Tibial nerve (tissue), 4 donors: Measurements from ENCODE around the gene FGF1.

ENCODE experiments used
- CTCF ChIP-seq, 5 experiments: fragments of 200-600 bp in 3 of 5; fragments of 450-650 bp in 2 of 5; sonication (generic) in 3 of 5; IDR thresholded peaks; one replicate each; pipeline ENCODE4 v1.5.1; 2016 to 2019; ENCODE audit warnings: antibody characterized with exemption in 5 of 5, mild to moderate bottlenecking in 3 of 5, moderate library complexity in 2 of 5
- EP300 ChIP-seq, 2 donors: sonication (generic); formaldehyde crosslinking; IDR thresholded peaks; one replicate each; pipeline ENCODE4 v1.6.1; 2017; ENCODE audit warnings: antibody characterized with exemption in 2 of 2, mild to moderate bottlenecking in 1 of 2
- POLR2A ChIP-seq, 2 donors: fragments of 450-650 bp; IDR thresholded peaks; one replicate each; pipeline ENCODE4 v1.6.1; 2017; ENCODE audit warnings: antibody characterized with exemption in 2 of 2, mild to moderate bottlenecking in 2 of 2, moderate library complexity in 2 of 2

GRCh38 chr5:142549834-142550233, 136.1 kb downstream of the FGF1 start:
- TF ChIP-seq CTCF (IDR thresholded peaks at IDR 0.05) (no peak), EP300 (IDR thresholded peaks at IDR 0.05) (no peak), POLR2A (IDR thresholded peaks at IDR 0.05) (no peak)
